H9 (cell line): ENCODE results near the gene MGAT5B. TPM values are rescaled to one million over a fixed set of nuclear protein-coding genes. Genes with fewer than 3 reads are reported as not detected.

ENCODE experiments used
- DNase-seq: peaks from one replicate; pipeline ENCODE4 v3.0.0-alpha.2; 2017
- H2AFZ ChIP-seq: one replicate; pipeline ENCODE4 v1.6.1; 2013; ENCODE audit warnings: mild to moderate bottlenecking, low read length, control low read depth, moderate library complexity
- H2AK5ac ChIP-seq: 2 replicates; pipeline ENCODE4 v1.6.1; 2013; ENCODE audit warnings: low read length, control low read depth, mixed read lengths; ENCODE audit not compliant: insufficient read length
- H2BK120ac ChIP-seq: one replicate; pipeline ENCODE4 v1.6.1; 2013; ENCODE audit warnings: low read depth, mild to moderate bottlenecking, low read length, control low read depth, inconsistent platforms; ENCODE audit not compliant: poor library complexity, severe bottlenecking
- H2BK12ac ChIP-seq: 2 replicates; pipeline ENCODE4 v1.6.1; 2013; ENCODE audit warnings: low read length, control low read depth, mixed read lengths, low read depth; ENCODE audit not compliant: insufficient read length
- H2BK15ac ChIP-seq: 2 replicates; pipeline ENCODE4 v1.6.1; 2013; ENCODE audit warnings: low read depth, low read length, control low read depth
- H2BK20ac ChIP-seq: one replicate; pipeline ENCODE4 v1.6.1; 2013; ENCODE audit warnings: low read depth, mild to moderate bottlenecking, low read length, control low read depth, inconsistent platforms; ENCODE audit not compliant: poor library complexity, severe bottlenecking
- H2BK5ac ChIP-seq: 2 replicates; pipeline ENCODE4 v1.6.1; 2013; ENCODE audit warnings: low read length, control low read depth, mixed read lengths; ENCODE audit not compliant: insufficient read length
- H3K14ac ChIP-seq: 2 replicates; pipeline ENCODE4 v1.6.1; 2013; ENCODE audit warnings: low read length, control low read depth; ENCODE audit not compliant: insufficient read depth
- H3K18ac ChIP-seq: 2 replicates; pipeline ENCODE4 v1.6.1; 2013; ENCODE audit warnings: low read depth, mild to moderate bottlenecking, mixed read lengths, low read length, control low read depth; ENCODE audit not compliant: insufficient read length
- H3K23ac ChIP-seq: 2 replicates; pipeline ENCODE4 v1.6.1; 2013; ENCODE audit warnings: low read length, control low read depth, mixed read lengths, low read depth; ENCODE audit not compliant: insufficient read length
- H3K23me2 ChIP-seq: 2 replicates; pipeline ENCODE4 v1.6.1; 2013; ENCODE audit warnings: low read depth, mild to moderate bottlenecking, mixed read lengths, low read length, control low read depth; ENCODE audit not compliant: insufficient read length, poor library complexity, severe bottlenecking
- H3K27ac ChIP-seq: 2 replicates; pipeline ENCODE4 v1.5.1; 2013; ENCODE audit warnings: low read length, control low read depth, mixed read lengths, low read depth; ENCODE audit not compliant: insufficient read length
- H3K27me3 ChIP-seq: 2 replicates; pipeline ENCODE4 v1.6.1; 2013; ENCODE audit warnings: low read length, control low read depth, inconsistent platforms; ENCODE audit not compliant: insufficient read depth
- H3K4ac ChIP-seq: 2 replicates; pipeline ENCODE4 v1.6.1; 2013; ENCODE audit warnings: low read depth, mild to moderate bottlenecking, control low read depth, inconsistent platforms, low read length, moderate library complexity
- H3K4me1 ChIP-seq: 2 replicates; pipeline ENCODE4 v1.6.1; 2013; ENCODE audit warnings: low read length, control low read depth, inconsistent platforms; ENCODE audit not compliant: insufficient read depth
- H3K4me2 ChIP-seq: 2 replicates; pipeline ENCODE4 v1.6.1; 2013; ENCODE audit warnings: low read length, control low read depth, mixed read lengths; ENCODE audit not compliant: insufficient read length, insufficient read depth
- H3K56ac ChIP-seq: 2 replicates; pipeline ENCODE4 v1.6.1; 2013; ENCODE audit warnings: low read depth, mild to moderate bottlenecking, mixed read lengths, low read length, control low read depth; ENCODE audit not compliant: insufficient read length
- H3K79me1 ChIP-seq: 2 replicates; pipeline ENCODE4 v1.6.1; 2013; ENCODE audit warnings: low read depth, mild to moderate bottlenecking, moderate library complexity, low read length, control low read depth, inconsistent platforms; ENCODE audit not compliant: insufficient read depth, poor library complexity, severe bottlenecking
- H3K79me2 ChIP-seq: 2 replicates; pipeline ENCODE4 v1.6.1; 2013; ENCODE audit warnings: low read length, control low read depth, inconsistent platforms; ENCODE audit not compliant: insufficient read depth
- H3K9ac ChIP-seq: 2 replicates; pipeline ENCODE4 v1.6.1; 2013; ENCODE audit warnings: low read length, control low read depth, mixed read lengths; ENCODE audit not compliant: insufficient read length; ENCODE audit errors: extremely low read depth
- H3K9me3 ChIP-seq: one replicate; pipeline ENCODE4 v1.6.1; 2013; ENCODE audit warnings: low read depth, low read length, inconsistent platforms; ENCODE audit not compliant: control insufficient read depth
- H3T11ph ChIP-seq: one replicate; pipeline ENCODE4 v1.6.1; 2013; ENCODE audit warnings: mild to moderate bottlenecking, low read length, control low read depth, inconsistent platforms
- H4K20me1 ChIP-seq: one replicate; pipeline ENCODE4 v1.6.1; 2013; ENCODE audit not compliant: control insufficient read depth, insufficient read length, insufficient read depth
- H4K5ac ChIP-seq: 2 replicates; pipeline ENCODE4 v1.6.1; 2013; ENCODE audit warnings: low read depth, mild to moderate bottlenecking, mixed read lengths, low read length, control low read depth; ENCODE audit not compliant: insufficient read length
- H4K8ac ChIP-seq: replicated peaks from 2 replicates; pipeline ENCODE4 v1.6.1; 2013; ENCODE audit warnings: low read length, control low read depth, mixed read lengths, low read depth; ENCODE audit not compliant: insufficient read length
- H4K91ac ChIP-seq: 2 replicates; pipeline ENCODE4 v1.6.1; 2013; ENCODE audit warnings: low read depth, mild to moderate bottlenecking, moderate library complexity, mixed read lengths, low read length, control low read depth; ENCODE audit not compliant: insufficient read length
- H3K27ac Mint-ChIP-seq, 3 experiments: 2 replicates in 2 of 3; 3 replicates in 1 of 3; pipeline ENCODE4 v1.8.0; 2020 to 2021; ENCODE audit warnings: mixed read lengths in 3 of 3, mild to moderate bottlenecking in 1 of 3, moderate library complexity in 1 of 3
- H3K27me3 Mint-ChIP-seq: 2 replicates; pipeline ENCODE4 v1.8.0; 2021; ENCODE audit warnings: low read depth, mild to moderate bottlenecking, moderate library complexity, mixed read lengths
- H3K36me3 Mint-ChIP-seq, 3 experiments: 2 replicates in 2 of 3; 3 replicates in 1 of 3; pipeline ENCODE4 v1.8.0; 2020 to 2021; ENCODE audit warnings: low read depth in 3 of 3, mixed read lengths in 3 of 3; ENCODE audit not compliant: insufficient read depth in 1 of 3
- H3K4me1 Mint-ChIP-seq, 2 experiments: 2 replicates each; pipeline ENCODE4 v1.8.0; 2020; ENCODE audit warnings: mixed read lengths in 2 of 2
- H3K4me3 Mint-ChIP-seq, 2 experiments: 2 replicates in 1 of 2; 3 replicates in 1 of 2; pipeline ENCODE4 v1.8.0; 2020 to 2021; ENCODE audit warnings: mild to moderate bottlenecking in 2 of 2, mixed read lengths in 2 of 2, moderate library complexity in 1 of 2
- H3K9me3 Mint-ChIP-seq, 2 experiments: 2 replicates in 1 of 2; 3 replicates in 1 of 2; pipeline ENCODE4 v1.8.0; 2020; ENCODE audit warnings: mild to moderate bottlenecking in 2 of 2, mixed read lengths in 2 of 2, moderate library complexity in 1 of 2
- WGBS: extraction: QIAGEN DNeasy Blood & Tissue Kit; methylation state at CpG from one replicate; pipeline ENCODE4 v1.1.7; 2013; ENCODE audit warnings: missing lambda C conversion rate, low lambda C conversion rate, mixed read lengths; ENCODE audit not compliant: insufficient read length; ENCODE audit errors: extremely low coverage; 5-methylcytosine and 5-hydroxymethylcytosine counted together
- total RNA-seq: library from RNA; stranded (reverse); gene quantifications from 2 replicates; pipeline ENCODE4 v1.2.1, GENCODE V29; 2021
- TF ChIP-seq, protein P1 (sequence below): fragments of 200-600 bp; sonication (generic); conservative IDR thresholded peaks from 3 replicates; pipeline ENCODE4 v1.8.0; 2021; ENCODE audit warnings: antibody characterized with exemption, mild to moderate bottlenecking

Gene MGAT5B
- total RNA-seq, 1 experiment from 2014 or later, result 4.9 TPM

- Histone ChIP-seq H3K4me1 (no peaks in the 10 kb centered on the region), H3K79me2 (no peaks in the 10 kb centered on the region), H3K4me2 (no peak overlapping the region), H2BK5ac (no peak overlapping the region), H4K91ac (no peak overlapping the region), H3K27ac (no peak overlapping the region), H3K14ac (no peak overlapping the region), H3T11ph (no peak overlapping the region), H3K56ac (no peak overlapping the region), H2BK120ac (no peak overlapping the region), H2BK15ac (no peak overlapping the region; the same call in 1 of the 2 replicates), H4K5ac (no peak overlapping the region), H3K9ac (no peak overlapping the region), H3K9me3 (no peaks in the 10 kb centered on the region), H3K18ac (no peak overlapping the region), H3K23ac (no peak overlapping the region), H4K8ac (no peak overlapping the region), H2AK5ac (no peak overlapping the region), H2AFZ (no peak overlapping the region), H4K20me1 (no peaks in the 10 kb centered on the region), H2BK12ac (no peak overlapping the region), H3K4ac (no peak overlapping the region), H3K27me3 (no peaks in the 10 kb centered on the region), H3K79me1 (no peaks in the 10 kb centered on the region), H3K23me2 (no peaks in the 10 kb centered on the region), H2BK20ac (no peak overlapping the region)
- Mint-ChIP-seq H3K36me3 (no peaks in the 10 kb centered on the region; a peak in 2 of 7 replicates), H3K9me3 (peaks cover 0 to 3% of the 10 kb centered on the region in 2 experiments; a peak in 2 of 5 replicates), H3K27me3 (no peaks in the 10 kb centered on the region; the same call in 1 of the 2 replicates), H3K27ac (no peak overlapping the region; a peak in 1 of 7 replicates), H3K4me1 (0 out of 4 replicates have a peak, but pooled peaks cover 0 to 2% of the 10 kb centered on the region in 2 experiments), H3K4me3 (no peak overlapping the region)
- WGBS, result no CpG with 5 or more reads among the region's 2 CpGs
- TF ChIP-seq, protein P1, sequence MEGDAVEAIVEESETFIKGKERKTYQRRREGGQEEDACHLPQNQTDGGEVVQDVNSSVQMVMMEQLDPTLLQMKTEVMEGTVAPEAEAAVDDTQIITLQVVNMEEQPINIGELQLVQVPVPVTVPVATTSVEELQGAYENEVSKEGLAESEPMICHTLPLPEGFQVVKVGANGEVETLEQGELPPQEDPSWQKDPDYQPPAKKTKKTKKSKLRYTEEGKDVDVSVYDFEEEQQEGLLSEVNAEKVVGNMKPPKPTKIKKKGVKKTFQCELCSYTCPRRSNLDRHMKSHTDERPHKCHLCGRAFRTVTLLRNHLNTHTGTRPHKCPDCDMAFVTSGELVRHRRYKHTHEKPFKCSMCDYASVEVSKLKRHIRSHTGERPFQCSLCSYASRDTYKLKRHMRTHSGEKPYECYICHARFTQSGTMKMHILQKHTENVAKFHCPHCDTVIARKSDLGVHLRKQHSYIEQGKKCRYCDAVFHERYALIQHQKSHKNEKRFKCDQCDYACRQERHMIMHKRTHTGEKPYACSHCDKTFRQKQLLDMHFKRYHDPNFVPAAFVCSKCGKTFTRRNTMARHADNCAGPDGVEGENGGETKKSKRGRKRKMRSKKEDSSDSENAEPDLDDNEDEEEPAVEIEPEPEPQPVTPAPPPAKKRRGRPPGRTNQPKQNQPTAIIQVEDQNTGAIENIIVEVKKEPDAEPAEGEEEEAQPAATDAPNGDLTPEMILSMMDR, result no peak
- no peak for DNase-seq
These were observed 61.4 kb downstream of the MGAT5B start for GRCh38 chr17:76929601-76930000.
